ENCODE data around the gene PLAAT3.
"Not testable (repeated sequence)": the region's sequence is repeated elsewhere in the genome, so short reads cannot be mapped to it uniquely, and the experiment has no call there.

Gene PLAAT3

GRCh38 chr11:63603180-63603518 lies 11.1 kb downstream of the PLAAT3 start:
- Histone ChIP-seq H3K9ac (ENCODE audit: insufficient read length) (no peak overlapping the region), H3K4me3 (no peak overlapping the region), H3K27ac (no peak overlapping the region), H3K9me3 (ENCODE audit: low read depth, low read length) (no peaks in the 10 kb centered on the region), H3K36me3 (ENCODE audit: insufficient read depth, low read length) (no peaks in the 10 kb centered on the region)
- DNase-seq (ENCODE audit: low read depth, low spot score), result no peak
- TF ChIP-seq POLR2AphosphoS5 (IDR thresholded peaks at IDR 0.05; ENCODE audit: borderline replicate concordance, low read depth, low read length) (no peak), EZH2 (IDR thresholded peaks at IDR 0.05) (no peak), FOXP2 (optimal IDR thresholded peaks at IDR 0.05; ENCODE audit: control extremely low read depth, extremely low read length, insufficient read depth) (no peak)

- H3K9ac ChIP-seq (ENCODE audit: insufficient read length); H3K27ac ChIP-seq: not testable (repeated sequence)
Measured at GRCh38 chr11:63602290-63603179, 11.7 kb downstream of the PLAAT3 start.

GRCh38 chr11:63599211-63600122 lies 14.8 kb downstream of the PLAAT3 start:
- H3K27ac ChIP-seq, result no peak overlapping the region

More at GRCh38 chr11:63602290-63603179, 11.7 kb downstream of the PLAAT3 start:
- not testable (repeated sequence) for H3K4me3 ChIP-seq; H3K36me3 ChIP-seq (ENCODE audit: insufficient read depth, low read length); H3K9me3 ChIP-seq (ENCODE audit: low read depth, low read length); DNase-seq (ENCODE audit: low read depth, low spot score)

GRCh38 chr11:63598556-63598955 lies 15.7 kb downstream of the PLAAT3 start:
- DNase-seq (ENCODE audit: low read depth, low spot score), result no peak
- Histone ChIP-seq H3K9me3 (ENCODE audit: low read depth, low read length) (no peaks in the 10 kb centered on the region), H3K36me3 (ENCODE audit: insufficient read depth, low read length) (no peaks in the 10 kb centered on the region), H3K27ac (no peak overlapping the region), H3K4me3 (no peak overlapping the region), H3K9ac (ENCODE audit: insufficient read length) (no peak overlapping the region)
- TF ChIP-seq FOXP2 (optimal IDR thresholded peaks at IDR 0.05; ENCODE audit: control extremely low read depth, extremely low read length, insufficient read depth) (no peak), POLR2AphosphoS5 (IDR thresholded peaks at IDR 0.05; ENCODE audit: borderline replicate concordance, low read depth, low read length) (no peak), EZH2 (IDR thresholded peaks at IDR 0.05) (no peak)

More at GRCh38 chr11:63599211-63600122, 14.8 kb downstream of the PLAAT3 start:
- no peak for TF ChIP-seq EZH2 (IDR thresholded peaks at IDR 0.05)
- TF ChIP-seq FOXP2 (optimal IDR thresholded peaks at IDR 0.05; ENCODE audit: control extremely low read depth, extremely low read length, insufficient read depth), result no peak
- Histone ChIP-seq H3K4me3 (no peak overlapping the region), H3K36me3 (ENCODE audit: insufficient read depth, low read length) (no peaks in the 10 kb centered on the region), H3K9me3 (ENCODE audit: low read depth, low read length) (no peaks in the 10 kb centered on the region), H3K9ac (ENCODE audit: insufficient read length) (no peak overlapping the region)
- DNase-seq (ENCODE audit: low read depth, low spot score), result no peak

- no peaks in the 10 kb centered on the region for H3K9me3 ChIP-seq (ENCODE audit: low read depth, low read length)
- no peak for DNase-seq (ENCODE audit: low read depth, low spot score)
- H3K9ac ChIP-seq (ENCODE audit: insufficient read length), result no peak overlapping the region
- no peak for TF ChIP-seq EZH2 (IDR thresholded peaks at IDR 0.05)
- no peaks in the 10 kb centered on the region for H3K36me3 ChIP-seq (ENCODE audit: insufficient read depth, low read length)
- no peak overlapping the region for H3K4me3 ChIP-seq
- no peak overlapping the region for H3K27ac ChIP-seq
Measured at GRCh38 chr11:63595296-63595695, 18.9 kb downstream of the PLAAT3 start.

- no peak for DNase-seq (ENCODE audit: low read depth, low spot score)
- Histone ChIP-seq H3K9ac (ENCODE audit: insufficient read length) (no peak overlapping the region), H3K27ac (no peak overlapping the region), H3K4me3 (no peak overlapping the region), H3K9me3 (ENCODE audit: low read depth, low read length) (no peaks in the 10 kb centered on the region), H3K36me3 (ENCODE audit: insufficient read depth, low read length) (no peaks in the 10 kb centered on the region)
- TF ChIP-seq EZH2 (IDR thresholded peaks at IDR 0.05), result no peak
- no peak for TF ChIP-seq FOXP2 (optimal IDR thresholded peaks at IDR 0.05; ENCODE audit: control extremely low read depth, extremely low read length, insufficient read depth)
- TF ChIP-seq POLR2AphosphoS5 (IDR thresholded peaks at IDR 0.05; ENCODE audit: borderline replicate concordance, low read depth, low read length), result no peak
Measured at GRCh38 chr11:63592975-63593395, 21.2 kb downstream of the PLAAT3 start.

GRCh38 chr11:63590024-63590788 lies 24.0 kb downstream of the PLAAT3 start:
- no peak overlapping the region for H3K9ac ChIP-seq (ENCODE audit: insufficient read length)
- H3K36me3 ChIP-seq (ENCODE audit: insufficient read depth, low read length), result no peaks in the 10 kb centered on the region
- DNase-seq (ENCODE audit: low read depth, low spot score), result no peak
- H3K27ac ChIP-seq, result no peak overlapping the region
- H3K4me3 ChIP-seq, result no peak overlapping the region
- TF ChIP-seq POLR2AphosphoS5 (IDR thresholded peaks at IDR 0.05; ENCODE audit: borderline replicate concordance, low read depth, low read length) (no peak), EZH2 (IDR thresholded peaks at IDR 0.05) (no peak), FOXP2 (optimal IDR thresholded peaks at IDR 0.05; ENCODE audit: control extremely low read depth, extremely low read length, insufficient read depth) (no peak)
- no peaks in the 10 kb centered on the region for H3K9me3 ChIP-seq (ENCODE audit: low read depth, low read length)

GRCh38 chr11:63589000-63589399 lies 25.2 kb downstream of the PLAAT3 start:
- TF ChIP-seq FOXP2 (optimal IDR thresholded peaks at IDR 0.05; ENCODE audit: control extremely low read depth, extremely low read length, insufficient read depth) (no peak), EZH2 (IDR thresholded peaks at IDR 0.05) (no peak), POLR2AphosphoS5 (IDR thresholded peaks at IDR 0.05; ENCODE audit: borderline replicate concordance, low read depth, low read length) (no peak)

More at GRCh38 chr11:63589000-63589399, 25.2 kb downstream of the PLAAT3 start:
- no peaks in the 10 kb centered on the region for H3K36me3 ChIP-seq (ENCODE audit: insufficient read depth, low read length)
- H3K9me3 ChIP-seq (ENCODE audit: low read depth, low read length), result no peaks in the 10 kb centered on the region
- DNase-seq (ENCODE audit: low read depth, low spot score), result no peak
- H3K9ac ChIP-seq (ENCODE audit: insufficient read length), result no peak overlapping the region
- no peak overlapping the region for H3K4me3 ChIP-seq
- no peak overlapping the region for H3K27ac ChIP-seq
